Right cardiac atrium (tissue), 5 donors: ENCODE measurements around the gene CLEC18A. TPM values are rescaled to one million over a fixed set of nuclear protein-coding genes. Genes with fewer than 3 reads are reported as not detected.
"Not testable (repeated sequence)": the region's sequence is repeated elsewhere in the genome, so short reads cannot be mapped to it uniquely, and the experiment has no call there.

ENCODE experiments used
- ATAC-seq, 2 donors: fragments of 200-7000 bp; cut with Tn5 transposase; one replicate each; pipeline versions ENCODE4 v1.8.0 to v1.9.1; 2020; ENCODE audit warnings: moderate library complexity in 2 of 2, mild to moderate bottlenecking in 1 of 2
- DNase-seq, 3 donors: peaks; one replicate each; pipeline ENCODE4 v3.0.0-alpha.2; 2020
- H3K27ac ChIP-seq: one replicate; pipeline ENCODE4 v1.5.1; 2013; ENCODE audit warnings: mild to moderate bottlenecking, low read length, control low read depth, moderate library complexity
- H3K27me3 ChIP-seq: one replicate; pipeline ENCODE4 v1.6.1; 2013; ENCODE audit not compliant: control insufficient read depth, insufficient read depth
- H3K4me1 ChIP-seq: one replicate; pipeline ENCODE4 v1.6.1; 2013; ENCODE audit warnings: low read length; ENCODE audit not compliant: control insufficient read depth, insufficient read depth
- H3K4me3 ChIP-seq: one replicate; pipeline ENCODE4 v1.5.1; 2013; ENCODE audit warnings: low read length, control low read depth
- H3K9me3 ChIP-seq: one replicate; pipeline ENCODE4 v1.6.1; 2013; ENCODE audit warnings: low read length; ENCODE audit not compliant: control insufficient read depth
- WGBS: extraction: QIAGEN DNeasy Blood & Tissue Kit; methylation state at CpG from one replicate; pipeline ENCODE4 v1.1.7; 2013; 5-methylcytosine and 5-hydroxymethylcytosine counted together
- intact Hi-C, 4 donors: fragments of 100-400 bp; cut with DNase I; formaldehyde crosslinking; loops; one replicate each; pipeline versions ENCODE4 v1.11.0 to v1.14.0; 2022 to 2023
- polyA plus RNA-seq: library from polyadenylated mRNA; stranded (reverse); fragments of 200-250 nt; gene quantifications from one replicate; pipeline ENCODE4 v1.2.3, GENCODE V29; 2013
- total RNA-seq, 4 donors: library from RNA; stranded (reverse); fragmentation: NEBNext Ultra II Directional; extraction: Animal tissue kit (Norgen Biotek cat#: 25700); gene quantifications; one replicate each; pipeline ENCODE4 v1.2.1, GENCODE V29; 2021
- donor health status: healthy with polysubstance abuse.
- donor health status: DM: no; HTN: yes; CAD: no.
- donor health status: DM: no; HTN: no; CAD: no.
- donor health status: DM: no; HTN: yes; CAD: no; lungs with severe emphysema.
- donor health status: DM: yes; HTN: yes; CAD: no.

Gene CLEC18A
- total and polyA plus RNA-seq, 5 donors: 0.18 to 0.74 (median 0.36) TPM

- intact Hi-C loops, DNase-seq: not testable (repeated sequence)
These were observed 1.6 kb downstream of the CLEC18A start for GRCh38 chr16:69952572-69953355.

GRCh38 chr16:69954241-69954640 lies 3.1 kb downstream of the CLEC18A start:
- H3K4me1 ChIP-seq, H3K4me3 ChIP-seq, H3K9me3 ChIP-seq, H3K27me3 ChIP-seq, intact Hi-C loops, ATAC-seq, H3K27ac ChIP-seq: not testable (repeated sequence)
- peak in 1 of 3 donors; percentile 21 for DNase-seq
- 95% methylated on average over 13 of the region's 13 CpGs for WGBS

More at GRCh38 chr16:69952572-69953355, 1.6 kb downstream of the CLEC18A start:
- WGBS: 70% methylated on average over 17 of the region's 24 CpGs
- not testable (repeated sequence) for H3K27ac ChIP-seq, H3K27me3 ChIP-seq, H3K9me3 ChIP-seq, ATAC-seq, H3K4me3 ChIP-seq, H3K4me1 ChIP-seq

DNA sequence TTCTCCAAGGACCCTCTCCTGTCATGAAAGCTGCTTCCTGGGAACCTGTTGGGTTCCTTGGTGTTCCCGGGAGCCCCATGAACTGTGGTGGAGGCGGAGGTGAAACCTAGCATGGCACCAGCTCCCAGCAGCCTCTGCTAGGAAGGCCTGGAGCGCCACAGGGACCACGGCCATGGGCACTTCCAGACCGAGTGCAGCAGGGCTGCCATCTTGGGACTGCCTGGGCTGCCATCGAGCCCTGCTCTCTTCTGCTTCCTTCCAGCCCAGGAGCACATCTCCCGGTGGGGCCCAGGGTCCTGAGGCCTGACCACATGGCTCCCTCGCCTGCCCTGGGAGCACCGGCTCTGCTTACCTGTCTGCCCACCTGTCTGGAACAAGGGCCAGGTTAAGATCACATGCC lies 12.2 kb downstream of the CLEC18A start:
- H3K27me3 ChIP-seq, intact Hi-C loops, H3K4me1 ChIP-seq, ATAC-seq, H3K27ac ChIP-seq, DNase-seq, H3K4me3 ChIP-seq, H3K9me3 ChIP-seq: not testable (repeated sequence)
- 93% methylated on average over 4 of the region's 9 CpGs for WGBS

- peak; percentile 81 to 93 (median 92) for DNase-seq
- H3K27me3 ChIP-seq, H3K9me3 ChIP-seq, H3K4me1 ChIP-seq, intact Hi-C loops: not testable (repeated sequence)
- WGBS: 11% methylated on average over 56 of the region's 68 CpGs
- Histone ChIP-seq H3K27ac (peak overlapping the region; percentile 30), H3K4me3 (peak overlapping the region; percentile 89)
- ATAC-seq: peak; percentile 97
These were observed 14.0 kb downstream of the CLEC18A start for GRCh38 chr16:69964960-69965660.

DNA sequence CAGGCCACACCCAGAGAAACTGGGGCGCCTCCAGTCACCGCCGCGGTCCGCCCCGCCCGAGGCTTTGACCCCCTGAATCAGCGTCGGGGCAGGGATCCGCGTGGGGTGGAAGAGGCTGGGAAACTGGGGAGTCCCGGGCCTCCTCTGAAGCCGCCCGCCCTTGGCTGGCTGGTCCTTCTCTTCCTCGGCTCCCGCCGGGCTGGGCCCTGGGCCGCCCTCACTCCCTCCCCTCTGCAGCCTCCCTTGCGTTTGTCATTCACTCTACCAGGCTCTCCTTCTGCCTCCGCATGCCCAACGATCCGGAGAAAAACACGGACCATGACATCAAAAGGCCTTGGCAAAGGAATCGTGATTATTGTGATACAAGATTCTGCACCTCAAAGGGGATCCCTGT lies 14.5 kb downstream of the CLEC18A start:
- DNase-seq: peak in 1 of 3 donors; percentile 27
- H3K9me3 ChIP-seq, H3K27me3 ChIP-seq, H3K4me1 ChIP-seq, intact Hi-C loops, H3K27ac ChIP-seq: not testable (repeated sequence)
- peak; percentile 64 to 70 for ATAC-seq
- peak overlapping the region; percentile 89 for H3K4me3 ChIP-seq
- 12% methylated on average over 5 of the region's 24 CpGs for WGBS

DNA sequence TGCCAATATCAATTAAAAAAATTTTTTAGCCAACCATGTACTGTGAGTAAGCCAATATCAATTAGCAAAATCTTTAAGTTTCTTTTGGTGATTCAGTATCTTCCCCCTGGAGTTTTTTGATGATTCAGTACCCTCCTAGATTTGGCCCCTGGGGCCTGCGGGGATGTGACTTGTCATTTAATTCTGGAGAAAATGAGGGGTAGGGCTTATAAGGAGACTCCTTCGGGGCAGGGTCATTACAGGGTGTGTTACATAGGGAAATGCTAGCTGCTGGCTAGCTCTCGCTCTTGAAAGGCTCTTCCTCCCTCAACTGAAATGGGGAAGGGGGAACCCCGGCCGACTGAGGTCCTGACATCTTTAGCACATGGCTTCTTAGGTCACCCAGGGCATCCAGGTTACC lies 16.6 kb downstream of the CLEC18A start:
- ATAC-seq, H3K27me3 ChIP-seq, H3K4me1 ChIP-seq, intact Hi-C loops, H3K4me3 ChIP-seq, H3K9me3 ChIP-seq, H3K27ac ChIP-seq, DNase-seq: not testable (repeated sequence)
- WGBS: no CpG with 5 or more reads among the region's 5 CpGs

- H3K27ac ChIP-seq, ATAC-seq, H3K27me3 ChIP-seq, intact Hi-C loops, H3K9me3 ChIP-seq, H3K4me1 ChIP-seq, DNase-seq, H3K4me3 ChIP-seq: not testable (repeated sequence)
- WGBS: no CpG with 5 or more reads among the region's 10 CpGs
These were observed 17.0 kb downstream of the CLEC18A start for GRCh38 chr16:69968125-69968524.

DNA sequence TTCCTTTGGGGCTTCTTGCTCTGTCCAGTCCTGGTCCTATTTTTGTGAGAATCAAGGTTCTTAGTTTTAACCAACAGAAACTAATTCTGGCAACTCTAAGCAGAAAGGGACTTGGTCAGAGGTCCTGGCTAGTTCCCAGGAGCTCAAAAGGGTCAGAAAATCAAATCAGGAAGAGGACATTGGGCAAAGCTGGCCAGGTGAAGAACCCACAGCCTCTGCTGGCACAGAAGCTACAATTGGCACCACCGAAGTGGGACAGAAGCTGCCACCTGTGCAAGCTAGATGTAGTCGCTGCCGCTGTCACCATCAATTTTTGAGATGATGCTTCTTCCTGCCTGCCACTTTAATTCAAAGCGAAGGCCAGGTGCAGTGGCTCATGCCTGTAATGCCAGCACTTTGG lies 18.5 kb downstream of the CLEC18A start:
- H3K9me3 ChIP-seq, H3K27ac ChIP-seq, ATAC-seq, H3K4me1 ChIP-seq, DNase-seq, H3K27me3 ChIP-seq, H3K4me3 ChIP-seq, intact Hi-C loops: not testable (repeated sequence)
- over 99% methylated on average over 4 of the region's 4 CpGs for WGBS

GRCh38 chr16:69972120-69972519 lies 21.0 kb downstream of the CLEC18A start:
- H3K27ac ChIP-seq, H3K9me3 ChIP-seq, H3K4me1 ChIP-seq, DNase-seq, intact Hi-C loops, H3K4me3 ChIP-seq, H3K27me3 ChIP-seq: not testable (repeated sequence)
- 94% methylated on average over 2 of the region's 7 CpGs for WGBS
- ATAC-seq: peak; percentile 47 to 48

DNA sequence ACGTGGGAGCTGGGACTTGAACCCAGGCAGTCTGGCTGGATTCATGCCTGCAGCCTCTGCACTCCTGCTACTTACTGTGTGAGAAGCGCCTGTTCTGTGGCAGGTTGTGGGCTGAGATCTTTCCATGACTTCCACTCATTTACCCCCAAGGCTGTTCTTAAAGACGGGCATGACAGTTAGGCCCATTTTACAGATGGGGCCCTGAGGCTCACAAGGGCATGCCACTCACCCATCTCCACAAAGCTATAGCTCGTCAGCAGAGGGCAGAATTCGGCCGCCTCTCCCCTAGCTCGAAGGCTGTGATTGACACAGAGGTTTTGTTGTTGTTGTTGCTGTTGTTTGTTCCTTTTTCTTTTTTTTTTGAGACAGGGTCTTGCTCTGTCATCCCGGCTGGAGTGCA lies 21.8 kb downstream of the CLEC18A start:
- DNase-seq, H3K27me3 ChIP-seq, ATAC-seq, H3K9me3 ChIP-seq, H3K4me3 ChIP-seq, intact Hi-C loops, H3K27ac ChIP-seq, H3K4me1 ChIP-seq: not testable (repeated sequence)
- WGBS: 89% methylated on average over 7 of the region's 8 CpGs

GRCh38 chr16:69985196-69985595 lies 34.1 kb downstream of the CLEC18A start:
- DNase-seq, H3K27ac ChIP-seq, H3K4me3 ChIP-seq, H3K9me3 ChIP-seq, intact Hi-C loops, H3K27me3 ChIP-seq, ATAC-seq, H3K4me1 ChIP-seq: not testable (repeated sequence)
- WGBS: 73% methylated on average over 1 of the region's 1 CpG
